ENCODE measurements around the gene RGS5. TPM values are rescaled to one million over a fixed set of nuclear protein-coding genes. Genes with fewer than 3 reads are reported as not detected.
"Not testable (repeated sequence)": the region's sequence is repeated elsewhere in the genome, so short reads cannot be mapped to it uniquely, and the experiment has no call there.

RGS5 gene
- 1 to 10 TPM; 1.7 to 2.7 TPM for total RNA-seq

DNA sequence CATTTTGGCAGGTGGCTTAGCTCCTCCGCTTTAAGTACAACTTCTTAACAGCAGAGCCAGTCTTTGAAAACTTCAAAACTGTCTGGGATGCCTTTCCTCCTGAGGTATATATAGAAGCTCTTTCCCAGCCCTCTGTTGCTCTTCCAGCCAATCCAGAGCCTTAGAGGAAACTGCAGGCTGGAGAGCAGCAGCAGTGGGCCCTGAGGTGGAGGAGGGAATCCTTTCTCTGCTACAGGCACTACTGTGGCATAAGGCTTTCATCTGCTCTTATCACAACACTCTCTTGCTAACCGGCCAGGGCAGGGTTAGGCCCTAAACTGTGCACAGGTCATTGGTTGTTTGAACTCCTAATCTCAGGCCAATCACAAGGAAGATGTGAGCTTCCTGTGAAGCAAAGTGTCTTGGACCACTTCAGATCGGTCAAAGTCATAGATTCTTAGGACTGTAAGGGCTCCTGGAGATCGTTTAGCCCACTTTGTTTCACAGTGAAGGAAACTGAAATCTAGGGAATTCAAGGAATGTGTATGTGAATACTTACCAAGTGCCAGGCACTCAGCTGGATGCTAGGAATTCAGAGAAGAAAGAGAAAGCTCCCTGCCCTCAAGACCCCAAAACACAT is at the start of gene RGS5:
Gene RGS5, minus strand, starts transcription at position 84 of the 619 bp plus-strand sequence. Its CDS starts 81 bp downstream, at position 3.
- ChIA-PET CTCF (no interaction called here), POLR2A (no interaction called here)

- POLR2A ChIA-PET, result no interaction called here
- CTCF ChIA-PET, result interaction anchor here (0.5 kb wide), 1 partner anchor 498 kb away, joined by 3 read pairs; no protein-coding TSS in a partner anchor
Measured at GRCh38 chr1:163250382-163250974, 47.8 kb upstream of the RGS5 start.

DNA sequence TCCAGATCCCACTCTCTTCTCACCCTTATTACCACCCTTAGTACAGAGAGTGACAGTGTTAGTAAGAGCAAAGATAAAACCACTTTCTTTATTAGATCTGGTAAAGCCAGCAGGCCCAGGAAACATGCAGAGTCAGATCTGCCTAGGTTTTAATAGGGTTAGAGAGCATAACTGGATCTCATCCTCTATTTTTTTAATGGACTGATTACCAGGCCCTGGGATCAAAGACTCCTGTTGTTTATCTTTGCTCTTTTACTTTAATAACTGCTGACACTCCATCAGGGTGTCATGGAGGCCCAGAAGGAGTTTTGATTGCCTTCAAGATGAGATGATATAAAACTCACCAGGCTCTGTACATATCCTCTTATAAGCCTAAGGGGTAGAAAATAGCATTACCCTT is 45.3 kb upstream of the RGS5 start:
- ChIA-PET POLR2A (no interaction called here), CTCF (no interaction called here)

GRCh38 chr1:163244648-163245047 is 41.9 kb upstream of the RGS5 start:
- POLR2A ChIA-PET, result not testable (repeated sequence)

DNA sequence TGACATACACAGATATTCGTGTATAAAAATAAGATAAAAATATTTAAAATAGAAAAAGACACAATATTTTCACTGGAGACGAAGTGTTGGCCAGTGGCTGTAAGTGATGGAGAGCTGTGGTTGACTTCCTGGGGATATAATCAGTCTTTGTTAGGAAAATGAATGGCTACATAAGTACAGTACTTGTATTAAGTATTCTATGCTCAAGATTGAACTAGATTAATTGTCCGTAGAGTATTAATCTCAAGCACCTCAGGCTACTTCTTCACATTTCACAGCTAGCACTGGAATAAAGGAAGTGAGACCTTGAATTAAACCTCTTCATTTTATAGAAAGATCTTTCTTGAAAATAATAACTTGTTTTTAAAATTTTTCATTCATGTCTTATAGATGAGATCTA is 39.0 kb upstream of the RGS5 start:
- ChIA-PET CTCF (no interaction called here), POLR2A (no interaction called here)

More at GRCh38 chr1:163244648-163245047, 41.9 kb upstream of the RGS5 start:
- CTCF ChIA-PET, result not testable (repeated sequence)

DNA sequence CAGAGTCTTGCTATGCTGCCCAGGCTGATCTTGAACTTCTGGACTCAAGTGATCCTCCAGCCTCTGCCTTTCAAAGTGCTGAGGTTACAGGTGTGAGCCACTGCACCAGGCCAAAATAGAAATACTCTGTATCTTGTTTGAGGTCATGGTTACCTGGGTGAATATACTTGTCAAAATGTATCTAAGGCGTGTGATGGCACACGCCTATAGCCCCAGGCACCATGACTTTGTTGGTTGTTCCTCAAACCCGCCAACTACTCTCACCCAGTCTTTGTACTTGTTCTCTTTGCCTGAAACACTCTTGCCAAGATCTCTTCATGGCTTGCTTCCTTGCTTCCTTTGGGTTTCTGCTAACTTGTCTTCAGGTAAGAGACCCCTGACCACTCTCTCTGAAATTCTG is 38.0 kb upstream of the RGS5 start:
- POLR2A ChIA-PET, result no interaction called here

DNA sequence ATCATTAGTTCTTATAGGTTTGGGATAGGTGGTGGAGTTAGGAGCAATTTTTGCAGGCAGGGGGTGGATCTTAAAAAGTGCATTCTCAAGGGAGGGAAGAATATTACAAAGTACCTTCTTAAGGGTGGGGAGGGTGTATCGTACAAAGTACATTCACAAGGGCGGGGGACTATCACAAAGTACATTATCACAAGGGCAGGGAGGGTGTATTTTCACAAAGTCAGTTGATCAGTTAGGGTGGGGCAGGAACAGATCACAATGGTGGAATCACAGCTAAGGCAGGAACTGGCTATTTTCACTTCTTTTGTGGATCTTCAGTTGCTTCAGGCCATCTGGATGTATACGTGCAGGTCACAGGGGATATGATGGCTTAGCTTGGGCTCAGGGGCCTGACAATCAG is 30.9 kb upstream of the RGS5 start:
- CTCF ChIA-PET, POLR2A ChIA-PET: not testable (repeated sequence)

More for the DNA sequence above, 38.0 kb upstream of the RGS5 start:
- CTCF ChIA-PET, result no interaction called here

DNA sequence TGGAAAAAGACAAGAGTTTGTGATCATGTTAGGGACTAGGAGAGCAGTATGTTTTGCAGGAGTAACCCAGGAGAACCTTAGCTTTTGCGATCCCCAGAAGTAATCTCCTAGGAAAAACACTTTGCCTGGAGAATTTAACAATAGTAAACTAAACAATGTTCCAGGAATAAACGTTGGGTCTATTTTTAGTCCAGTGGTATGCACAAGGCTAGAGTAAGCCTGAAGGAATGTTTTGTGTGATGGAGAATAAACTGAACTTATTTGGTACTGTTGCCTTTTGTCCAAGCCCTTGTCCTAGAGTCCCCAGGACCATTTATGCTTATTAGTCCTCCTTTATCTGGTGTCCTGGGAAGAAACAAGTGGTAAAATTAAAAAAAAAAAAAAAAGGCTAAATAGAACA is 28.7 kb upstream of the RGS5 start:
- ChIA-PET CTCF (no interaction called here), POLR2A (no interaction called here)

DNA sequence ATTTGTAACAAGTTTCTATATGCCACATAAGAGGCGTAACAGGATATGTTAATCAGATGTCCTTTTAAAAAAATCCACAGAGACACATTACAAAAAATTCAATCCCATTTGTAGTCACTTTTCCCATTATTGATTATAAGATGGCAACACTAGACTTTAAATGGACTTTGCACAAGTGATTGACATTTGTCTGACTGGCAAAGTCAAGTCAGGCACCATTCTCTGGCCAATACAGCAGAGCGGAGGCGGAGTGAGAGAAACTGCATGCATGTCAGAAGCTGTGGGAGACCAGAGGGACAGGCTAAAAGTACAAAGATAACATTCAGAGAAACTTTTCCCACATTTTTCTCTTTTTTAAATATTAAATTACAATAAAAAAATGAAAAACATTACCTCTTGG is 28.1 kb upstream of the RGS5 start:
- POLR2A ChIA-PET, result no interaction called here
- CTCF ChIA-PET, result no interaction called here

- POLR2A ChIA-PET, CTCF ChIA-PET: not testable (repeated sequence)
Measured at GRCh38 chr1:163228271-163228670, 25.6 kb upstream of the RGS5 start.

GRCh38 chr1:163227126-163227525 is 24.4 kb upstream of the RGS5 start:
- CTCF ChIA-PET, result no interaction called here
- POLR2A ChIA-PET, result no interaction called here

DNA sequence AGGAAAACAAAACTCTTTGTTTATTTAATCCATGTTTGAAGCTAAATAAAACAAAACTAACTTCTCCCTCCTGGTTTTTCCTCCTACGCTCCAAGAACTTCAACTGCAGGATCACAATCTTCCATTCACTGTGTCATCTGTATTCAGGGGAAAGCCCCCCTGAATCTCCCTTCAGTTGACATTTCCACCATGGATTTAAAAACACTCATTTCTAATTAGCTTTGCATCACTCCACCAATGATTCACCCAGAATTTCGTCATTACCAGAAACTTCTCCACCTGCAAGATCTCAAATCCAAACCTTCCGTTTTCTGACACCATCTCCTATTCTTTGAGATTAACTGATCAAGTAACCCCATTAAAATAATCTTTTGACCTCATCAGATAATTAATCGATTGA is 10.9 kb upstream of the RGS5 start:
- ChIA-PET POLR2A (no interaction called here), CTCF (no interaction called here)

GRCh38 chr1:163211667-163212066 is 9.0 kb upstream of the RGS5 start:
- ChIA-PET POLR2A (no interaction called here), CTCF (no interaction called here)

DNA sequence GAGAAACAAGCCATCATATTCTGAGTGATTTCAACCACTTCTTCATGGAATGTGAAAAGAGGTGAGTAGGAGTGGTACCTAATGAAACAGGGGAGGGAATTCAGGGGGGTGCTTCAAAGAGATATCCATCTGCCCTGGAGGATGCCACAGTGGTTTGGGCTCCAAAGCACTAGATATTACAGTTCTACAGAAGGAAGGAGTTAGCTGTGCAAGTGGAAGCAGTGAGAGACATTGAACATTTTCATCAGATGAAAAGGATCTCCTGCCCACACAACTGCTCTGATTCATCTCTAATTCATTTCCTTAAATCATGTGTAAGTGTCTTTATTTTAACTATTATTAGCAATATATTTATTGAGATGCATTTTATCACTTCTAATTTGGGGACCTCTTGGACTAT is 2.8 kb upstream of the RGS5 start:
- POLR2A ChIA-PET, result no interaction called here
- CTCF ChIA-PET, result no interaction called here

DNA sequence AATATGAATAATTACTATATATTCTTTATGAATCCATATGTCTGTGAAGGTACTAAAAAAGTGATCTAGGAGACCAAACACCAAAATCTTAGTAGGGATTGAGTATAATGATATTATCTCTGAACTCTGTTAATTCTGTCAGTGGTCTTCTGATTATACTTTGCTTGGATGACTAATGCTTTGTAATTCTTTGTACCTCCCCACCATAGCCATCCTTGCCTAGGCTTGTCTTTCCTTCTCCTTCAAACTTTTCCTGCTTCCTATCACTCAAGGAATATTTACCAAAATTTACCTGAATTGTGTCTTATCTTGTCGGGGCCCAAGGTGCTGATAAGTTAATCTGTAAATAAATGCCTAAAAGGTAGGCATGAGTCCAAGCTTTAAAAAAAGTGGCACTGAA is 845 bp upstream of the RGS5 start:
- POLR2A ChIA-PET, result no interaction called here
- CTCF ChIA-PET, result interaction anchor here (0.6 kb wide), 1 partner anchor 219 kb away, joined by 3 read pairs; no protein-coding TSS in a partner anchor

DNA sequence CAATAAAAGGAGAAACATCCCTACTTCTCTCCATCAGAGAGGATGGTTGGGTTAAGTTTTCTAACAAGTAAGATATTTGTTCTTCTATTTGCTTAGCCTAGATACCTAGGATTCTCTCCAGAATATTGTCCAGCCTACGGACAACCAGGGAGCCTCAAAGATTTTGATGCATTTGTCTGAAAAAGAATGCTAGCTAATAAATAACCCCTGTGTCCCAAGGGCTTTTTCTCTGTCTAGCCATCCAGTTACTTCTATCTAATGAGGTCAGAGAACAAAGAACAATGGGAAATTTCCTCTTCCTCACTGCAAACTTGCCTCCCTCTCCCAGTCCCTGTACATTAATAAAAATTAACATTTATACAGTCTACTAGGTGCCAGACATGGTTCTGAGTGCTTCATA is 810 bp downstream of the RGS5 start:
- POLR2A ChIA-PET, result no interaction called here
- CTCF ChIA-PET, result no interaction called here

DNA sequence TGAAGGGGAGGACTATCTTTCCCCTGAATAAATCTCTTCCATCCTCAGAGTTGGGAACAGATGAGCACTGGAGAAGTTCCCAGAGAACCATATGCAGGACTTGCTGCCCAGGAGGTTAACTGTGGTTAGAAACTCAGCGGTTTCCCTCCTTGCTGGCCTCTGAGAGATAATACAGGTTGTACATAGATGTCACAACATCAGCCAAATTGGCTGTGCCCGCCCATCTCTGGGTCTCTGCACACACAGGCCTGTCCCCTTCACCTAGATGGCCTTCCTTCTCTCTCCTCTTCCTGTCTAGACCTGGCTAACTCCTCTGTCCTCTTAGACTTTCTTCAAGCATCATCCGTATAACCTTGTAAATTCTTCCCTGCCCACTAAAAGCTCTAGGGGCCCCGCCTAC is 5.7 kb downstream of the RGS5 start:
- ChIA-PET POLR2A (no interaction called here), CTCF (no interaction called here)

DNA sequence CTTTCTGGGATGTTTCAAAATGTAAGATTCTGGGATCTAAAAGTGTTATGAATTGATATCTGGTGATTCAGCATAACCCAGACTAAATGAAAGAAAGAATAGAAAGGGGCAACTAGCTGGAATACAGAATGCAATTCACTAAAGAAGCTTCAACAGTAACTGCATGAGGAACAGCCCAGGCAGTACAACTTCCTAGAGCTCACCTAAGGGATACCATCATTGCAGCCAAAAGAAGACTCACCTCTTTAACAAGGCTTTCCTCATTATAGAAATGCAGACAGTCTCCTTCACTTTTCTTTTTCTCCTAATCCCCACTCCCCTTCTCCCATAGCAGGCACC is 6.3 kb downstream of the RGS5 start:
- POLR2A ChIA-PET, result no interaction called here
- CTCF ChIA-PET, result no interaction called here

GRCh38 chr1:163195728-163196448 is 6.8 kb downstream of the RGS5 start:
- CTCF ChIA-PET, result no interaction called here
- POLR2A ChIA-PET, result no interaction called here

GRCh38 chr1:163191301-163191700 is 11.4 kb downstream of the RGS5 start:
- CTCF ChIA-PET, result no interaction called here
- POLR2A ChIA-PET, result no interaction called here

DNA sequence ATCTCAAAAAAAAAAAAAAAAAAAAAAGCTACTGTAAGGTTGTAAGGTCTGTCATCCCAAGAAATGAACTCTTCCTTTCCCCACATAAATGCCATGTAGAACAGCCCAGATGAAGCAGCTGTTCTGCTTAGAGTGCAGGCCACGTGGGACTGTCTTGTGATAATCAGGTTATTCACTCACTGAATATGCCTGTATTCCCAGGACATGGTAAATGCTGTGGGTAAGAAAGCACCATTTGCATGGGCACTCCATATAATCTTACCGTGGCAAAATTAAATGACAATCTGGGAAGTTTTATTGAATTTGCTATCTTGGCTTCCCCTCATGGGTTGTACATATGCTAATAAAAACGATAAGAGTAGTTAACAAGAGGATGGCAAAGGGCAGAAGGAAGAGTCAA is 13.8 kb downstream of the RGS5 start:
- CTCF ChIA-PET, result no interaction called here
- POLR2A ChIA-PET, result no interaction called here

- CTCF ChIA-PET, result no interaction called here
Measured at GRCh38 chr1:163187849-163188248, 14.9 kb downstream of the RGS5 start.

More at GRCh38 chr1:163187849-163188248, 14.9 kb downstream of the RGS5 start:
- POLR2A ChIA-PET, result no interaction called here
